ENCODE data around the gene ANKH. TPM values are rescaled to one million over a fixed set of nuclear protein-coding genes. Genes with fewer than 3 reads are reported as not detected.

Gene ANKH
- total and polyA plus RNA-seq, 2 of the 13 experiments (the other 11 are each of a cell fraction or from before 2014, with no cell fraction given), result 25.0 to 36.0 TPM

- Histone ChIP-seq H3K36me3 (replicated peaks in 1 of 2; ENCODE audit: control insufficient read depth in 1 of 2, insufficient read depth in 2 of 2, low read length in 2 of 2) (peaks cover 6 to 14% of the 10 kb centered on the region in 2 experiments; a peak in 4 of 5 replicates), H3K27ac (ENCODE audit: extremely low read length, insufficient read depth, low read length) (no peak overlapping the region), H3K4me1 (ENCODE audit: insufficient read depth, low read length) (peaks cover 28% of the 10 kb centered on the region), H3K79me2 (ENCODE audit: insufficient read depth, low read length) (peaks cover 1% of the 10 kb centered on the region), H4K20me1 (ENCODE audit: insufficient read depth, low read length) (peaks cover 2% of the 10 kb centered on the region; the same call in 1 of the 2 replicates), H3K9me3 (ENCODE audit: low read length) (no peaks in the 10 kb centered on the region), H3K9ac (ENCODE audit: insufficient read depth, low read depth, low read length) (no peak overlapping the region), H3K4me2 (ENCODE audit: low read depth, low read length) (no peak overlapping the region), H3K4me3 (replicated peaks in 1 of 3; ENCODE audit: insufficient read depth in 1 of 3, low read depth in 2 of 3, low read length in 3 of 3) (no peak overlapping the region), H3K27me3 (ENCODE audit: control insufficient read depth in 1 of 2, insufficient read depth in 2 of 2, low read length in 2 of 2) (no peaks in the 10 kb centered on the region), H2AFZ (ENCODE audit: low read length) (no peak overlapping the region)
- in situ Hi-C loops (cut with HindIII; ENCODE audit: extremely low pct_ligation_motif_present, low pct_unique_long_range_greater_than_20kb), result no loop called here
- TF ChIP-seq MIER2 (CRISPR knock-in tag; IDR thresholded peaks at IDR 0.05) (no peak), HMGA1 (CRISPR knock-in tag; conservative IDR thresholded peaks at IDR 0.05) (no peak), HOXD1 (CRISPR knock-in tag; IDR thresholded peaks at IDR 0.05) (no peak), ZNF766 (CRISPR knock-in tag; IDR thresholded peaks at IDR 0.05; ENCODE audit: borderline replicate concordance) (no peak), GRHL1 (CRISPR knock-in tag; conservative IDR thresholded peaks at IDR 0.05) (no peak), KLF16 (CRISPR knock-in tag; IDR thresholded peaks at IDR 0.05) (no peak)
- TF ChIP-seq, protein P1, sequence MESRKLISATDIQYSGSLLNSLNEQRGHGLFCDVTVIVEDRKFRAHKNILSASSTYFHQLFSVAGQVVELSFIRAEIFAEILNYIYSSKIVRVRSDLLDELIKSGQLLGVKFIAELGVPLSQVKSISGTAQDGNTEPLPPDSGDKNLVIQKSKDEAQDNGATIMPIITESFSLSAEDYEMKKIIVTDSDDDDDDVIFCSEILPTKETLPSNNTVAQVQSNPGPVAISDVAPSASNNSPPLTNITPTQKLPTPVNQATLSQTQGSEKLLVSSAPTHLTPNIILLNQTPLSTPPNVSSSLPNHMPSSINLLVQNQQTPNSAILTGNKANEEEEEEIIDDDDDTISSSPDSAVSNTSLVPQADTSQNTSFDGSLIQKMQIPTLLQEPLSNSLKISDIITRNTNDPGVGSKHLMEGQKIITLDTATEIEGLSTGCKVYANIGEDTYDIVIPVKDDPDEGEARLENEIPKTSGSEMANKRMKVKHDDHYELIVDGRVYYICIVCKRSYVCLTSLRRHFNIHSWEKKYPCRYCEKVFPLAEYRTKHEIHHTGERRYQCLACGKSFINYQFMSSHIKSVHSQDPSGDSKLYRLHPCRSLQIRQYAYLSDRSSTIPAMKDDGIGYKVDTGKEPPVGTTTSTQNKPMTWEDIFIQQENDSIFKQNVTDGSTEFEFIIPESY (CRISPR knock-in tag; IDR thresholded peaks at IDR 0.05), result no peak
- intact Hi-C loops (cut with micrococcal nuclease; ENCODE audit: unreplicated experiment), result no loop called here
- DNase-seq (ENCODE audit: low spot score) (no peak), ATAC-seq (no peak), FAIRE-seq (no peak)
- ChIA-PET POLR2A (no interaction called here), CTCF (ENCODE audit: low intra/inter-chr PET ratio, low total read pairs) (no interaction called here)
- 99% methylated on average over 3 of the region's 5 CpGs for WGBS (ENCODE audit: low lambda C conversion rate)
- BruUV-seq (replicated peaks), result no TSS peak
These were observed 24.1 kb downstream of the ANKH start for GRCh38 chr5:14847471-14847870.
